HG03039 (cell line): ENCODE data around the gene GRM6.
A peak's percentile ranks its signal among the peaks of the same experiment; 100 is the strongest.

Experiments
- ATAC-seq: cut with Tn5 transposase; IDR thresholded peaks from one replicate; pipeline ENCODE4 v1.9.1; 2021; ENCODE audit warnings: mild to moderate bottlenecking, moderate library complexity; ENCODE audit not compliant: unreplicated experiment

The GRM6 gene

GRCh38 chr5:178994580-178995340 lies at the start of gene GRM6:
Gene GRM6 (minus strand): TSS chr5:178995320. CDS start chr5:178994944, 376 bp downstream.
- ATAC-seq: no peak

- no peak for ATAC-seq
Measured at GRCh38 chr5:179044765-179045164, 49.6 kb upstream of the GRM6 start.

- no peak for ATAC-seq
Measured at GRCh38 chr5:179033004-179033580, 38.0 kb upstream of the GRM6 start.

- ATAC-seq: peak; percentile 87
Measured at GRCh38 chr5:179023528-179024189, 28.5 kb upstream of the GRM6 start, which contains the start of gene ZNF879. Gene ZNF879 (plus strand): TSS chr5:179023804. CDS start chr5:179025005, 1,201 bp downstream.

GRCh38 chr5:179008667-179009066 lies 13.5 kb upstream of the GRM6 start:
- no peak for ATAC-seq

- ATAC-seq: no peak
Measured at GRCh38 chr5:179006564-179006963, 11.4 kb upstream of the GRM6 start.

GRCh38 chr5:178998441-178998840 lies 3.3 kb upstream of the GRM6 start:
- no peak for ATAC-seq

GRCh38 chr5:178997191-178997590 lies 2.1 kb upstream of the GRM6 start:
- no peak for ATAC-seq

GRCh38 chr5:178996156-178996555 lies 1.0 kb upstream of the GRM6 start:
- ATAC-seq: no peak

GRCh38 chr5:178995341-178995690 lies 196 bp upstream of the GRM6 start:
- ATAC-seq: no peak

- ATAC-seq: no peak
Measured at GRCh38 chr5:178993955-178994579, 1.1 kb downstream of the GRM6 start.

GRCh38 chr5:178993236-178993765 lies 1.8 kb downstream of the GRM6 start:
- no peak for ATAC-seq

- no peak for ATAC-seq
Measured at GRCh38 chr5:178992291-178992895, 2.7 kb downstream of the GRM6 start.

- no peak for ATAC-seq
Measured at GRCh38 chr5:178991190-178992145, 3.7 kb downstream of the GRM6 start.

- ATAC-seq: no peak
Measured at GRCh38 chr5:178990491-178990890, 4.6 kb downstream of the GRM6 start.

GRCh38 chr5:178989311-178989710 lies 5.8 kb downstream of the GRM6 start:
- ATAC-seq: no peak

- no peak for ATAC-seq
Measured at GRCh38 chr5:178988436-178989220, 6.5 kb downstream of the GRM6 start.

- no peak for ATAC-seq
Measured at GRCh38 chr5:178986326-178986960, 8.7 kb downstream of the GRM6 start.
